SJCRH30 (cell line): Measurements from ENCODE around the gene PDIA6. TPM values are rescaled to one million over a fixed set of nuclear protein-coding genes. Genes with fewer than 3 reads are reported as not detected.
"Not testable (repeated sequence)": the region's sequence is repeated elsewhere in the genome, so short reads cannot be mapped to it uniquely, and the experiment has no call there.

Source experiments
- DNase-seq, 2 experiments: peaks; one replicate each; pipeline ENCODE4 v3.0.0-alpha.2; 2015 to 2020
- H3K27ac ChIP-seq: fragments of 250-450 bp; sonication (Bioruptor Pico); 2 replicates; pipeline ENCODE4 v1.5.1; 2020; ENCODE audit warnings: mild to moderate bottlenecking, moderate library complexity
- H3K27me3 ChIP-seq: fragments of 250-450 bp; sonication (Bioruptor Pico); 2 replicates; pipeline ENCODE4 v1.5.1; 2020; ENCODE audit warnings: mild to moderate bottlenecking, moderate library complexity
- H3K36me3 ChIP-seq: fragments of 250-450 bp; sonication (Bioruptor Pico); 2 replicates; pipeline ENCODE4 v1.5.1; 2020; ENCODE audit warnings: mild to moderate bottlenecking, moderate library complexity
- H3K4me1 ChIP-seq: fragments of 250-450 bp; sonication (Bioruptor Pico); 2 replicates; pipeline ENCODE4 v1.5.1; 2020; ENCODE audit warnings: mild to moderate bottlenecking, moderate library complexity
- H3K4me3 ChIP-seq: fragments of 250-450 bp; sonication (Bioruptor Pico); 2 replicates; pipeline ENCODE4 v1.5.1; 2020; ENCODE audit warnings: mild to moderate bottlenecking, moderate library complexity
- H3K9me3 ChIP-seq: fragments of 250-450 bp; sonication (Bioruptor Pico); replicated peaks from 2 replicates; pipeline ENCODE4 v1.5.1; 2020; ENCODE audit warnings: mild to moderate bottlenecking, moderate library complexity
- total RNA-seq: library from RNA; depleted of rRNA; stranded (reverse); fragments of >200 nt; shearing (Covaris generic); gene quantifications from 2 replicates; pipeline ENCODE4 v1.2.3, GENCODE V29; 2014

Gene PDIA6
- total RNA-seq, 1 experiment from 2014 or later: 274 TPM

GRCh38 chr2:10826625-10827024, 14.0 kb upstream of the PDIA6 start:
- Histone ChIP-seq H3K27me3 (peaks cover 10% of the 10 kb centered on the region; the same call in 1 of the 2 replicates), H3K9me3 (peaks cover 2% of the 10 kb centered on the region; the same call in 1 of the 2 replicates), H3K27ac (no peak overlapping the region), H3K4me3 (no peak overlapping the region), H3K36me3 (no peaks in the 10 kb centered on the region), H3K4me1 (peaks cover 8% of the 10 kb centered on the region)
- DNase-seq: no peak

- Histone ChIP-seq H3K4me3 (no peak overlapping the region), H3K27me3 (peaks cover 11% of the 10 kb centered on the region; the same call in 1 of the 2 replicates), H3K36me3 (no peaks in the 10 kb centered on the region), H3K9me3 (peaks cover 2% of the 10 kb centered on the region; the same call in 1 of the 2 replicates), H3K4me1 (peaks cover 2% of the 10 kb centered on the region; the same call in 1 of the 2 replicates), H3K27ac (no peak overlapping the region)
- no peak for DNase-seq
Observed at GRCh38 chr2:10826026-10826425, 13.4 kb upstream of the PDIA6 start.

- peaks cover 13% of the 10 kb centered on the region for H3K27me3 ChIP-seq
- H3K9me3 ChIP-seq: peaks cover 2% of the 10 kb centered on the region; the same call in 1 of the 2 replicates
- H3K36me3 ChIP-seq: no peaks in the 10 kb centered on the region
- no peak overlapping the region for H3K4me3 ChIP-seq
- DNase-seq: no peak
- H3K4me1 ChIP-seq: no peaks in the 10 kb centered on the region
- no peak overlapping the region for H3K27ac ChIP-seq
Observed at GRCh38 chr2:10824191-10824590, 11.6 kb upstream of the PDIA6 start.

GRCh38 chr2:10820978-10821695, 8.6 kb upstream of the PDIA6 start:
- H3K36me3 ChIP-seq: no peaks in the 10 kb centered on the region
- no peak overlapping the region for H3K4me3 ChIP-seq
- H3K27ac ChIP-seq: no peak overlapping the region
- no peak for DNase-seq
- peaks cover 2% of the 10 kb centered on the region; the same call in 1 of the 2 replicates for H3K9me3 ChIP-seq
- H3K4me1 ChIP-seq: no peaks in the 10 kb centered on the region
- peaks cover 10% of the 10 kb centered on the region for H3K27me3 ChIP-seq

- no peak for DNase-seq
- Histone ChIP-seq H3K27ac (no peak overlapping the region), H3K36me3 (no peaks in the 10 kb centered on the region), H3K27me3 (peaks cover 10% of the 10 kb centered on the region), H3K9me3 (0 out of 2 replicates have a peak, but pooled peaks cover 2% of the 10 kb centered on the region), H3K4me3 (no peak overlapping the region), H3K4me1 (no peaks in the 10 kb centered on the region)
Observed at GRCh38 chr2:10820562-10820961, 8.0 kb upstream of the PDIA6 start.

- no peak overlapping the region for H3K4me3 ChIP-seq
- peaks cover 10% of the 10 kb centered on the region for H3K27me3 ChIP-seq
- 0 out of 2 replicates have a peak, but pooled peaks cover 2% of the 10 kb centered on the region for H3K9me3 ChIP-seq
- no peaks in the 10 kb centered on the region for H3K4me1 ChIP-seq
- DNase-seq: no peak
- no peak overlapping the region for H3K27ac ChIP-seq
- H3K36me3 ChIP-seq: no peaks in the 10 kb centered on the region
Observed at GRCh38 chr2:10819714-10820314, 7.2 kb upstream of the PDIA6 start.

- no peak overlapping the region for H3K27ac ChIP-seq
- no peak for DNase-seq
Observed at GRCh38 chr2:10818984-10819383, 6.4 kb upstream of the PDIA6 start.

GRCh38 chr2:10818305-10818704, 5.7 kb upstream of the PDIA6 start:
- not testable (repeated sequence) for H3K27ac ChIP-seq, H3K4me3 ChIP-seq, DNase-seq, H3K36me3 ChIP-seq, H3K27me3 ChIP-seq, H3K4me1 ChIP-seq, H3K9me3 ChIP-seq

More at GRCh38 chr2:10818984-10819383, 6.4 kb upstream of the PDIA6 start:
- Histone ChIP-seq H3K9me3 (0 out of 2 replicates have a peak, but pooled peaks cover 2% of the 10 kb centered on the region), H3K36me3 (no peaks in the 10 kb centered on the region), H3K4me1 (no peaks in the 10 kb centered on the region; the same call in 1 of the 2 replicates), H3K4me3 (no peak overlapping the region), H3K27me3 (peaks cover 10% of the 10 kb centered on the region)

GRCh38 chr2:10817413-10817812, 4.8 kb upstream of the PDIA6 start:
- Histone ChIP-seq H3K9me3 (no peaks in the 10 kb centered on the region), H3K36me3 (no peaks in the 10 kb centered on the region), H3K4me1 (no peaks in the 10 kb centered on the region; the same call in 1 of the 2 replicates), H3K27ac (no peak overlapping the region), H3K27me3 (peaks cover 10% of the 10 kb centered on the region), H3K4me3 (no peak overlapping the region)
- no peak for DNase-seq

GRCh38 chr2:10814571-10815331, 2.2 kb upstream of the PDIA6 start:
- H3K27ac ChIP-seq: no peak overlapping the region
- no peaks in the 10 kb centered on the region for H3K9me3 ChIP-seq
- peak overlapping the region; percentile 7 for H3K4me3 ChIP-seq
- H3K27me3 ChIP-seq: no peaks in the 10 kb centered on the region; the same call in 1 of the 2 replicates
- H3K4me1 ChIP-seq: peaks cover 11% of the 10 kb centered on the region
- peak in 1 of 2 experiments; percentile 39 for DNase-seq
- peaks cover 6% of the 10 kb centered on the region; the same call in 1 of the 2 replicates for H3K36me3 ChIP-seq

- Histone ChIP-seq H3K36me3 (peaks cover 6% of the 10 kb centered on the region; the same call in 1 of the 2 replicates), H3K4me3 (peak overlapping the region; percentile 7), H3K27ac (no peak overlapping the region), H3K4me1 (peaks cover 11% of the 10 kb centered on the region), H3K9me3 (no peaks in the 10 kb centered on the region), H3K27me3 (no peaks in the 10 kb centered on the region; the same call in 1 of the 2 replicates)
- DNase-seq: peak in 1 of 2 experiments; percentile 22
Observed at GRCh38 chr2:10814142-10814541, 1.6 kb upstream of the PDIA6 start.

GRCh38 chr2:10813163-10814138, 866 bp upstream of the PDIA6 start:
- not testable (repeated sequence) for H3K9me3 ChIP-seq, H3K36me3 ChIP-seq, H3K27me3 ChIP-seq, H3K27ac ChIP-seq, DNase-seq
- H3K4me3 ChIP-seq: peak overlapping the region; percentile 85
- peaks cover 11% of the 10 kb centered on the region for H3K4me1 ChIP-seq

GRCh38 chr2:10811517-10811916, 1.1 kb downstream of the PDIA6 start:
- Histone ChIP-seq H3K4me1 (peaks cover 11% of the 10 kb centered on the region), H3K9me3 (no peaks in the 10 kb centered on the region), H3K36me3 (peaks cover 10% of the 10 kb centered on the region), H3K27me3 (no peaks in the 10 kb centered on the region), H3K4me3 (peak overlapping the region; percentile 85), H3K27ac (peak overlapping the region; percentile 42)
- DNase-seq: no peak
